Endodermal cell (in vitro differentiated cells): ENCODE data around the gene LCORL. TPM values are rescaled to one million over a fixed set of nuclear protein-coding genes. Genes with fewer than 3 reads are reported as not detected.

ENCODE experiments used
- DNase-seq: peaks from one replicate; pipeline ENCODE4 v3.0.0-alpha.2; 2017
- H3K27ac ChIP-seq: 2 replicates; pipeline ENCODE4 v1.5.1; 2013; ENCODE audit warnings: mild to moderate bottlenecking, low read depth, low read length, moderate library complexity
- H3K27me3 ChIP-seq: 2 replicates; pipeline ENCODE4 v1.6.1; 2013; ENCODE audit warnings: mild to moderate bottlenecking, low read length, moderate library complexity; ENCODE audit not compliant: insufficient read depth, control insufficient read depth, poor library complexity, severe bottlenecking
- H3K36me3 ChIP-seq: 2 replicates; pipeline ENCODE4 v1.7.0; 2013; ENCODE audit warnings: mild to moderate bottlenecking, low read length, moderate library complexity; ENCODE audit not compliant: control insufficient read depth, insufficient read depth
- H3K4me1 ChIP-seq: one replicate; pipeline ENCODE4 v1.7.0; 2013; ENCODE audit warnings: low read length; ENCODE audit not compliant: control insufficient read depth, insufficient read depth
- H3K4me3 ChIP-seq: 2 replicates; pipeline ENCODE4 v1.5.1; 2013; ENCODE audit warnings: mild to moderate bottlenecking, low read length, moderate library complexity
- H3K9ac ChIP-seq: 2 replicates; pipeline ENCODE4 v1.6.1; 2013; ENCODE audit warnings: mild to moderate bottlenecking, low read length, moderate library complexity; ENCODE audit not compliant: poor library complexity, severe bottlenecking; ENCODE audit errors: extremely low read depth
- H3K9me3 ChIP-seq: 2 replicates; pipeline ENCODE4 v1.6.1; 2013; ENCODE audit warnings: mild to moderate bottlenecking, low read length, moderate library complexity; ENCODE audit not compliant: control insufficient read depth
- H3K27ac Mint-ChIP-seq: 2 replicates; pipeline ENCODE4 v1.8.0; 2020; ENCODE audit warnings: mixed read lengths
- H3K27me3 Mint-ChIP-seq: 2 replicates; pipeline ENCODE4 v1.8.0; 2021; ENCODE audit warnings: mild to moderate bottlenecking, mixed read lengths; ENCODE audit not compliant: insufficient read depth
- H3K36me3 Mint-ChIP-seq: 2 replicates; pipeline ENCODE4 v1.8.0; 2020; ENCODE audit warnings: low read depth, mixed read lengths
- H3K4me1 Mint-ChIP-seq: 2 replicates; pipeline ENCODE4 v1.8.0; 2020; ENCODE audit warnings: mixed read lengths
- H3K4me3 Mint-ChIP-seq: 2 replicates; pipeline ENCODE4 v1.8.0; 2020; ENCODE audit warnings: mild to moderate bottlenecking, moderate library complexity, mixed read lengths
- H3K9me3 Mint-ChIP-seq: 2 replicates; pipeline ENCODE4 v1.8.0; 2020; ENCODE audit warnings: mild to moderate bottlenecking, mixed read lengths
- CTCF ChIP-seq: fragments of 200-600 bp; sonication (generic); conservative IDR thresholded peaks from 2 replicates; pipeline ENCODE4 v1.5.0; 2021; ENCODE audit warnings: antibody characterized with exemption, mild to moderate bottlenecking
- WGBS, 2 experiments: methylation state at CpG; one replicate each; pipeline versions ENCODE4 v1.1.5 to v1.1.7; 2013; ENCODE audit warnings: missing lambda C conversion rate in 2 of 2, mixed read lengths in 1 of 2; ENCODE audit not compliant: insufficient coverage in 1 of 2, insufficient read length in 1 of 2; 5-methylcytosine and 5-hydroxymethylcytosine counted together
- total RNA-seq, 2 donors: library from RNA; stranded (reverse); fragmentation: NEBNext Ultra II Directional in 1 of 2; extraction: Animal tissue kit (Norgen Biotek cat#: 25700) in 1 of 2; gene quantifications; 2 replicates in 1 of 2; 3 replicates in 1 of 2; pipeline ENCODE4 v1.2.1, GENCODE V29; 2021

The LCORL gene
- total RNA-seq, 2 donors from 2014 or later: 20.4 to 34.5 TPM

- Mint-ChIP-seq H3K27me3 (no peaks in the 10 kb centered on the region), H3K9me3 (no peaks in the 10 kb centered on the region), H3K4me1 (peaks cover under 1% of the 10 kb centered on the region), H3K27ac (no peak overlapping the region), H3K4me3 (no peak overlapping the region), H3K36me3 (peaks cover 7% of the 10 kb centered on the region)
- H3K9ac ChIP-seq: no peak overlapping the region
- no peak overlapping the region for H3K27ac ChIP-seq
- no peak overlapping the region for H3K4me3 ChIP-seq
- no peak for TF ChIP-seq CTCF
- no peak for DNase-seq
- H3K36me3 ChIP-seq: peaks cover 17% of the 10 kb centered on the region
- 86 to 92% methylated on average over 1 of the region's 2 CpGs for WGBS, 2 experiments
- no peaks in the 10 kb centered on the region for H3K9me3 ChIP-seq
- no peaks in the 10 kb centered on the region for H3K4me1 ChIP-seq
- no peaks in the 10 kb centered on the region for H3K27me3 ChIP-seq
Observed at GRCh38 chr4:17898553-17899055, 123.0 kb downstream of the LCORL start.

GRCh38 chr4:17895481-17895880 is 126.1 kb downstream of the LCORL start:
- 93 to 100% methylated on average over 3 of the region's 3 CpGs for WGBS, 2 experiments
- Histone ChIP-seq H3K4me1 (no peaks in the 10 kb centered on the region), H3K9ac (no peak overlapping the region), H3K27me3 (no peaks in the 10 kb centered on the region), H3K9me3 (no peaks in the 10 kb centered on the region), H3K36me3 (peaks cover 16% of the 10 kb centered on the region), H3K4me3 (no peak overlapping the region), H3K27ac (no peak overlapping the region)
- peaks cover 7% of the 10 kb centered on the region for H3K36me3 Mint-ChIP-seq
- H3K27me3 Mint-ChIP-seq: no peaks in the 10 kb centered on the region
- TF ChIP-seq CTCF: no peak
- no peak overlapping the region for H3K27ac Mint-ChIP-seq
- no peaks in the 10 kb centered on the region for H3K9me3 Mint-ChIP-seq
- no peaks in the 10 kb centered on the region for H3K4me1 Mint-ChIP-seq
- DNase-seq: no peak
- H3K4me3 Mint-ChIP-seq: no peak overlapping the region

DNA sequence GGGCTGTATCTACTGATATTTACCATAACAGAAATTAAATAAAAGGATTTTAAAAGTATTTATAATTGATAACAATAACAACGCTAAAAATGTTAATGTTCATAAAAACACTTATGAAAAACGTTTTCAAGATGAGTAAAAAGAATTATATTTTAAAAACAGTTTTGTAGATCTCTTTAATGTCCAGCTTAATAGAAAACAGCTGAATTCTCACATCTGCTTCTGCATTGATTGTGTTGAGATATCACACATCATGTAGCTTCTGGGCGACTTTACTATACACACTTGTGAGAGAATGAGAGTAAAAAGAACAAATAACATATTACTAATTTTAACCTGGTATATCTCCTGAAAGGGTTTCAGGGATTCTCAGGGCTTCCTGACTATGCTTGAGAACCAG is 127.1 kb downstream of the LCORL start:
- 67% methylated on average over 1 of the region's 3 CpGs; no CpG with 5 or more reads in 1 of the 2 experiments for WGBS, 2 experiments
- no peak for DNase-seq
- Histone ChIP-seq H3K27me3 (no peaks in the 10 kb centered on the region), H3K9me3 (no peaks in the 10 kb centered on the region), H3K4me1 (peaks cover 3% of the 10 kb centered on the region), H3K9ac (no peak overlapping the region), H3K36me3 (peaks cover 12% of the 10 kb centered on the region), H3K4me3 (no peak overlapping the region), H3K27ac (no peak overlapping the region)
- Mint-ChIP-seq H3K9me3 (no peaks in the 10 kb centered on the region), H3K4me3 (no peak overlapping the region), H3K36me3 (peaks cover 7% of the 10 kb centered on the region), H3K27me3 (no peaks in the 10 kb centered on the region), H3K27ac (no peak overlapping the region), H3K4me1 (peaks cover 2% of the 10 kb centered on the region)
- TF ChIP-seq CTCF: no peak
